DMS79 treated with DMSO at 0.1 percent for 48 hours (cell line): ENCODE data around the gene CLDN6.
A peak's percentile ranks its signal among the peaks of the same experiment; 100 is the strongest.

ENCODE experiments used
- DNase-seq: peaks from one replicate; lab custom pipeline; 2025; lab: John Stamatoyannopoulos, UW

The CLDN6 gene

GRCh38 chr16:2987286-2987685 lies 30.7 kb downstream of the CLDN6 start:
- no peak for DNase-seq

GRCh38 chr16:2986623-2987188 lies 31.3 kb downstream of the CLDN6 start:
- no peak for DNase-seq

GRCh38 chr16:2985893-2986355 lies 32.1 kb downstream of the CLDN6 start:
- no peak for DNase-seq

DNA sequence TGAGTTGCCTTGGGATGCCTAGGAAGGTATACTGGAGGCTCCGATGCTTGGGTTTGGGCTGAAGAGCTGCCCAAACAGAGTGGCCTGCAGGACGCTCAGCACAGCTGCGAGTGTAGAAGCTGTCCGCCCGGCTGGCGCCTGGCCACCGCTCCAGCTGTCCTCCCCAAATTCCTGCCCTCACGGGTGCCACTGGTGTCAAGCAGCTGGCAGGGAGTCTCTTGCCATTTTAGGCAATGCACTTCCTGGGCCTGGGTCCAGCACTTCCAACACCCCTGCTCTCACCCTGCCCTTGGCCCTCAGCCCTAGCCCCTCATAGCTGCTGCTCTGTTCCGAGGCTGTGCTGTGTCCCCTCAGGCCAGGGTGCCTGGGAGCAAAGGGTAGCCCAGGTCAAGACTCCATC lies 32.5 kb downstream of the CLDN6 start:
- DNase-seq, result no peak

GRCh38 chr16:2983706-2984136 lies 34.3 kb downstream of the CLDN6 start:
- peak; percentile 65 for DNase-seq

DNA sequence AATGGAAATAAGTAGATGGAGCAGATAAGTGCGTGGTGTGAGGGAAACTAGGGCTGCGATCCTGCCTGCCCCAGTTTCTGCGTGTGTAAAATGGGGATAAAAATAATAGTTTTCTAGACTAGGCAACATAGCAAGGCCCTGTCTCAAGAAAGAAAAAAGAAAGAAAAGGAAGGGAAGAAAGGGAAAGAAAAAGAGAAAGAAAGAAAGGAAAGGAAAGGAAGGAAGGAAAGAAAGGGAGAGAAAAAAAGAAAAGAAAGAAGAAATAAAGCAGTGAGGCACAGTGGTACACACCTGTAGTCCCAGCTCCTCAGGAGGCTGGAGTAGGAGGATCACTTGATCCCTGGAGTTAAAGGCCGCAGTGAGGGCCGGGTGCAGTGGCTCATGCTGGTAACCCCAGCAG lies 35.6 kb downstream of the CLDN6 start:
- no peak for DNase-seq

DNA sequence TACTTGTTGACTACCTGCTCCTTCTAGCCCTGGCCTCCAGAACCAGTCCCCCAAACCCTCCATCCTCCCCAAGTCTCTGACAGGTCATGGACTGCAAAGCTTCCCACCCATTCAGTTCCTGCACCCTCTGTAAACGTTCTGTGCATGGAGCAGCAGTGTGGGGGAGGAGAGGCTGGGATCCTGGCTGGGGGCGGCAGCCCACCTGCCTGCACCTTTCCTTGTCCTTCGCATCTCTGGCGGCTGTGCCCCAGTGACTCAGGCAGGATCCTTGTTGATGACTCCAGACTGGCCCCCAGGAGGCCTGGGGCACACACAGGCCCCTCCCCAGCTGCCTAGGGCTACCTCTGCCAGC lies 36.1 kb downstream of the CLDN6 start:
- no peak for DNase-seq

DNA sequence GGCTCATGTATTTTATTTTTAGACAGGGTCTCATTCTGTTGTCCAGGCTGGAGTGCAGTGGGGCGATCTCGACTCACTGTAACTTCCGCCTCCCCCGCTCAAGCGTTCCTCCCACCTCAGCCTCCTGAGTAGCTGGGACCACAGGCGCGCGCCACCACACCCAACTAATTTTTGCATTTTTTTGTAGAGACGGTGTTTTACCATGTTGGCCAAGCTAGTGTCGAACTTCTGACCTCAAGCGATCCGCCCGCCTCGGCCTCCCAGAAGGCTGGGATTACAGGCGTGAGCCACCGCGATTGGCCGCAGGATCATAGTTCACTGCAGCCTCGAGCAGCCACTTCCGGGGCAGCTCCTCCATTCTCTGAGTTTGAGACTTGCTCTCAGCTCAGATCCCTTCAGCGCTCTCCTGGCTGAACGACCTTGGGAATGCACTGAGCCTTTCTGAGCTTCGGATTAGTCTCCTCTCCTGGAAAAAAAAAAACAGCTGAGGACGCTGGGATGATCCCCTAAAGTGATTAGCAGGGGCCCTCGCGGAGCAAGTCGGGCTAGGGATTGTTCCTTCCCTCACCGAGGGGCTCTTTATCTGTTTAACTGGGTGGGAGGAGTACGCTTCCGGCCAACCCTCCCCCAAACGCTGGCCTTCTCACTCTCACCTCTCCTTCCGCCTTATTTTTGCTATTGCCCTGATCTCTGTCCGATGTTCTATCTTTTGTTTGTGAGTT lies 36.6 kb downstream of the CLDN6 start:
- no peak for DNase-seq

DNA sequence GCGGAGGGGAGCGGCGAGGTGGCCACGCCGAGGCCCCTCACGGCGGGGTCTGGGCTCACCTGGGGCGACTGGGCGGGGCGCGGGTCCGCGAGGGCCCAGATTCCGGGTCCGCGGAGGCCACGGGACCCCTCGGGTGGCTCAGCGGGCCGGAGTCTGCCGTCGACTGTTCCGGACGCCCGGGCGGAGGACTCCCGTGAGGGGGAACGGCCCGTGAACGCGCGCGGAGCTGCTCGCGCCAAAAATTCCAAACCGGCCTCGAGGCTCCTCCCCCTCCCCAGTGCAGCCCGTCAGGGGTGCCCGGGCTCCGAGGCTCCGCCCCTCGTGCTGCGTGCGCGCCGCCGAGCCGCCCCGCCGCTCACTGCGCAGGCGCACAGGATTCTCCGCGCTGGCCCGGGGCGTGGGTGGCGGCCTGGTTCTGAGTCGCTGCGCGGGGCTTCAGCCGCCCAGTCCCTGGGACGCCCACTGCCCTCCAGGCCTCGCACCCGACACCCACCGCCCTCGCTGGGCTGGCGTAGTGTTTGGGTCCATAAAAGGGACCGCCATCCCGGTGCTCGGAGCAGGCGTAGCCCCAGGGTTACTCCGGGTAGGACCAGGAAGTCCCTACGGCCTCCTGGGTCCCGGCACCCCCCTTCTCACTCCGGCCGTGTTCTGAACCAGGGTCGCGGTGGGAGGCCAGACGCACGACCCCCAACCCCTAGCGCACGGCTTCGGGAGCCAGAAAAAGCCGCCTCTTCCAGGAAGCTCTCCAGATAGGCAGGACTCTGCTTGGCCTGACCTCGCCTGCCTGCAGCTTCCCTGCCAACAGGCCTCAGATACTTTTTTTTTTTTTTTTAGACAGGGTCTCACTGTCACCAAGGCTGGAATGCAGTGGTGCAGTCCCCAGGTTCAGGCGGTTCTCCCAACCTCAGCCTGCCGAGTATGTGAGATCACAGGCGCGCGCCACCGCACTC lies 37.5 kb downstream of the CLDN6 start, which contains the start of gene PKMYT1:
Gene PKMYT1, minus strand, starts transcription at position 220 of the 950 bp plus-strand sequence. CDS start 789 bp downstream, outside the sequence.
- peak; percentile 79 for DNase-seq

DNA sequence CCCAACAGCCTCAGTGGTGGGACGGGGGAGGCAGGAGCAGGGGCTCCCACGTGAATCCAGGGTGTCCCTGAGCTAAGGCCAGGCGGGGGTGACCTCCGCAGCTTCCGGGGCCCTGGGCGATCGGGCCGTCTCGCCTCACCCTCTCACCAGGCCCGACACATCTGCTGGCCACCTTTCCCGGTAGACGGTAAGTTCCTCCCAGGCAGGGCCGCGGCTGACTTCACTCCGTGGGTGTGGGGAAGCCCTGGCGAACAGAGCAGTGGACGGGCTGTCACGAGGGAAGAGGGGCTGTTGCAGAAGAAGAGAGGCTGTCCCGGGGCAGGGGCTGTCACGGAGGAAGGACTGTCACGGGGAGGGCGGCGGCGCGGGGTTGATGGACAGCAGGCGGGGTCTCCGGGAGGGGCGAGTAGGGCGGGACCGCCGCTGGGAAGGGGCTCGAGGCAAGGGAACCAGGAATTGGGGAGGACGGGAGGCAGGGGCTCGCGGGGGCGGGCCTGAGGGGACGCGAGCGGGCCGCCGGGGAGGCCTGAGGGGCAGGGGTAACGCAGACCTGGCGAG lies 38.2 kb downstream of the CLDN6 start:
- no peak for DNase-seq

DNA sequence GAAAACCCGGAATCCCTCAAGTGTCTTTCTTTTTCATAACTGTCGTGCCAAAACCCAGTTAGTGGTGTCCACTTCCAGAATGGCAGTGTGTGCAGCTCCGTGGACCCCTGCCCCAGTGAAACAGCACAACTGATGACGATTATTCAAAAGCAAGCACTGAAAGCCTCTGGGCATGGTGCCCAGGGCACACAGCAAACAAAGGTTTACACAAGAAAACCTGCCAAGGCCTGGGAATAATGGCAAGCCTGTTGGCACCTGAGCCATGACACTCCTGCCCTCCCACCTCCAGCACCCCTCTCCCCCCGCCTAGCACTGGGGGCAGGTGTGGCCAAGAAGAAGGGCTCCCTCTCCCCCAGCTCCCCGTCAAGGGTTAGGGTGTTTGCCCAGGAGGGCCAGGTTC lies 40.5 kb downstream of the CLDN6 start:
- DNase-seq, result peak; percentile 80

GRCh38 chr16:2976673-2977072 lies 41.3 kb downstream of the CLDN6 start:
- DNase-seq, result no peak

GRCh38 chr16:2976201-2976600 lies 41.8 kb downstream of the CLDN6 start:
- no peak for DNase-seq

DNA sequence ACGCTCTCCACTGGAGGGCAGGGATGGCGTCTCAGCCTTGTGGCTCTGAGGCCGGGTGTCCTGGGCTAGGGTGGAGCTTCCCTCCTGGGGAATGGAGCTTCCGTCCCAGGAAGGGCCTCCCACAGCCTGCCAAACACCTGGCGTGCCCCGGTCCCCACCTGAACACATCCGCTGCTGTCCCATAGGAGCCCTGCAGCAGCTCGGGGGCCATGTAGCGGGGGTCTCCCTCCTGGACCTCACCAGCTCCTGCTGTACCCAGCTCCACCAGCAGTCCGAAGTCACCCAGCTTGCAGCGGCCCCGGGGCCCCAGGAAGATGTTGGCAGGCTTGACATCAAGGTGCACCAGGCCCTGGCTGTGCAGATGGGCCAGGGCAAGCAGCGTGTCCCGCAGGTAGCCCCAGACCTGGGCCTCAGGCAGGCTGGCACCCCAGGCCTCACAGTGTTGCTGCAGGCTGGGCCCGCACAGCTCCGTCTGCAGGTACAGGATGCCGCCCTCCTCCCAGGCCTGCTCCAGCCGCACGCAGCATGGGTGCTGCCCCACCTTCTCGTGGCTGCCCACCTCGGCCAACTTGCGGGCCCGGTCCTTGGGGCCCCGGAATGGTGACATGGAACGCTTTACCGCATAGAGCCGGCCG lies 42.7 kb downstream of the CLDN6 start:
- DNase-seq, result no peak

DNA sequence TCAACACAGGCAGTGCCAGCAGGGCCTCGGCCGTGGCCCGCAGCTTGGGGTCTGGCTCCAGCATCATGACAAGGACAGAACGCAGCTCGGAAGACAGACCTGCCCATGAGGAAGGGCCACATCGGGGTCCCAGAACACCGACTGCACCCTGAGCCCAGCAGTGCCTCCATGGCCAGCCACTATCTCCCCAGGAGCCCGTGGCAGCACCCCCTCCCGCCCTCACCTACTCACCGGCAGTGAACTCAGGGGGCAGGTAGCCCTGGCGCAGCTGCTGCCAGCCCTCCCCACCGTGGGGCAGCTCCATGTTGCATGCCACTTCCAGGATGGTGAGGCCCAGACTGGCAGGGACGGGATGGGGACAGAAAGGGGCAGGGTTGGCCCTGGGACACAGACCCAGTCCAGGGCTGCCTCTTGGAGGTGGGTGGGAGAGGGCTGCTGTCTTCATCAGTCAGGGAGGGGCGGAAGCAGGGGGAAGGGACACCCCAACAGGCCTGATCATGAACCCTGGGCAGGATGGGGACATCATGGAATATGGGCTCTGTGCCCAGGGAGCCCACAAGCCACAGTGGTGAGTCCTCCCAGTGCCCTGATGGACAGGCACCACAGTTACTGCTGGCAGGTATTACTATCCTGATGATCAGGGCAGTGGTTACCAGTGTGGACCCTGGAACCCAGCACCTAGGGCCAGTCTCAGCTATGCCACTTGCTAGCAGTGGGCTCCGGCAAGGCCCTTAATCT lies 43.5 kb downstream of the CLDN6 start:
- no peak for DNase-seq

- DNase-seq, result no peak
Observed at GRCh38 chr16:2973605-2974318, 44.2 kb downstream of the CLDN6 start.

GRCh38 chr16:2973093-2973492 lies 44.9 kb downstream of the CLDN6 start:
- peak; percentile 60 for DNase-seq

GRCh38 chr16:2971985-2972784 lies 45.8 kb downstream of the CLDN6 start:
- no peak for DNase-seq

- DNase-seq, result no peak
Observed at GRCh38 chr16:2971134-2971984, 46.6 kb downstream of the CLDN6 start.
